ENCODE measurements around the gene KRT23.
"Not testable (repeated sequence)": the region's sequence is repeated elsewhere in the genome, so short reads cannot be mapped to it uniquely, and the experiment has no call there.

Gene KRT23

GRCh38 chr17:40949418-40949817 is 12.0 kb upstream of the KRT23 start:
- no peak for DNase-seq

- DNase-seq, result no peak
These were observed 10.5 kb upstream of the KRT23 start for GRCh38 chr17:40947929-40948328.

GRCh38 chr17:40945414-40945813 is 8.0 kb upstream of the KRT23 start:
- DNase-seq, result no peak

GRCh38 chr17:40944531-40944930 is 7.1 kb upstream of the KRT23 start:
- no peak for DNase-seq

- no peak for DNase-seq
These were observed 5.1 kb upstream of the KRT23 start for GRCh38 chr17:40942553-40942952.

- no peak for DNase-seq
These were observed 2.8 kb upstream of the KRT23 start for GRCh38 chr17:40940266-40940665.

- DNase-seq, result no peak
These were observed 1.5 kb upstream of the KRT23 start for GRCh38 chr17:40938981-40939380.

- DNase-seq, result no peak
These were observed 470 bp downstream of the KRT23 start for GRCh38 chr17:40936976-40937375.

GRCh38 chr17:40936437-40936971 is 942 bp downstream of the KRT23 start:
- no peak for DNase-seq

GRCh38 chr17:40935624-40936023 is 1.8 kb downstream of the KRT23 start:
- DNase-seq, result no peak

GRCh38 chr17:40932608-40933007 is 4.8 kb downstream of the KRT23 start:
- no peak for DNase-seq

- no peak for DNase-seq
These were observed 6.1 kb downstream of the KRT23 start for GRCh38 chr17:40931311-40931710.

- DNase-seq, result no peak
These were observed 11.1 kb downstream of the KRT23 start for GRCh38 chr17:40926341-40926740.

GRCh38 chr17:40922239-40922638 is 15.2 kb downstream of the KRT23 start:
- DNase-seq, result no peak

- DNase-seq, result no peak
These were observed 16.4 kb downstream of the KRT23 start for GRCh38 chr17:40921026-40921425.

GRCh38 chr17:40917116-40917515 is 20.3 kb downstream of the KRT23 start:
- DNase-seq, result not testable (repeated sequence)

- no peak for DNase-seq
These were observed 21.1 kb downstream of the KRT23 start for GRCh38 chr17:40916366-40916765.

GRCh38 chr17:40915721-40916256 is 21.7 kb downstream of the KRT23 start:
- DNase-seq, result no peak

GRCh38 chr17:40915199-40915661 is 22.2 kb downstream of the KRT23 start:
- no peak for DNase-seq

- no peak for DNase-seq
These were observed 23.2 kb downstream of the KRT23 start for GRCh38 chr17:40914075-40914855.

GRCh38 chr17:40912486-40913210 is 24.8 kb downstream of the KRT23 start:
- no peak for DNase-seq

- DNase-seq, result no peak
These were observed 27.0 kb downstream of the KRT23 start for GRCh38 chr17:40910441-40910841.

- no peak for DNase-seq
These were observed 27.7 kb downstream of the KRT23 start for GRCh38 chr17:40909755-40910154.

GRCh38 chr17:40909351-40909750 is 28.1 kb downstream of the KRT23 start:
- DNase-seq, result no peak
